SU-DHL-6 (cell line): Measurements from ENCODE around the gene KCNT2.

Source experiments
- H2AFZ ChIP-seq: fragments of 200-600 bp; sonication (generic); 2 replicates; pipeline ENCODE4 v1.6.1; 2014; ENCODE audit warnings: low read depth, mild to moderate bottlenecking, moderate library complexity, mixed read lengths, antibody characterized with exemption, low read length; ENCODE audit not compliant: severe bottlenecking
- H3F3A ChIP-seq: fragments of 200-600 bp; shearing (Covaris generic); 2 replicates; pipeline ENCODE4 v1.6.0; 2016; ENCODE audit warnings: antibody characterized with exemption, mild to moderate bottlenecking; ENCODE audit not compliant: insufficient read depth
- H3K27ac ChIP-seq: fragments of 200-600 bp; sonication (generic); 2 replicates; pipeline ENCODE4 v1.5.1; 2016; ENCODE audit warnings: low read depth, mild to moderate bottlenecking, low read length, moderate library complexity, mixed read lengths
- H3K27me3 ChIP-seq: fragments of 200-600 bp; sonication (generic), shearing (Covaris generic); 2 replicates; pipeline ENCODE4 v1.6.0; 2014; ENCODE audit warnings: mild to moderate bottlenecking, low read length
- H3K36me3 ChIP-seq: fragments of 200-600 bp; sonication (generic); 2 replicates; pipeline ENCODE4 v1.6.1; 2014; ENCODE audit warnings: mild to moderate bottlenecking, low read length, mixed read lengths
- H3K4me2 ChIP-seq: fragments of 300-600, 200-600 bp; shearing (Covaris generic), sonication (generic); 2 replicates; pipeline ENCODE4 v1.6.0; 2014; ENCODE audit warnings: low read length, low read depth, mild to moderate bottlenecking; ENCODE audit not compliant: poor library complexity, severe bottlenecking
- H3K4me3 ChIP-seq: fragments of 200-600 bp; sonication (generic); 2 replicates; pipeline ENCODE4 v1.5.1; 2014; ENCODE audit warnings: antibody characterized with exemption, low read length, mild to moderate bottlenecking, mixed read lengths; ENCODE audit not compliant: insufficient read depth, poor library complexity, severe bottlenecking
- H3K79me2 ChIP-seq: fragments of 200-600 bp; sonication (generic); 2 replicates; pipeline ENCODE4 v1.6.1; 2014; ENCODE audit warnings: mild to moderate bottlenecking, low read length, moderate library complexity; ENCODE audit not compliant: insufficient read depth
- H3K9ac ChIP-seq: fragments of 200-600 bp; sonication (generic); 2 replicates; pipeline ENCODE4 v1.7.0; 2014; ENCODE audit warnings: mild to moderate bottlenecking, low read length
- H3K9me2 ChIP-seq: fragments of 200-600 bp; sonication (generic); replicated peaks from 2 replicates; pipeline ENCODE4 v1.6.1; 2014; ENCODE audit warnings: low read length; ENCODE audit not compliant: insufficient read depth
- H3K9me3 ChIP-seq: fragments of 200-600 bp; sonication (generic); 2 replicates; pipeline ENCODE4 v1.6.1; 2014; ENCODE audit warnings: low read length, mixed read lengths; ENCODE audit not compliant: insufficient read depth
- H4K20me1 ChIP-seq: fragments of 200-600 bp; sonication (generic); 2 replicates; pipeline ENCODE4 v1.6.1; 2014; ENCODE audit warnings: low read depth, mild to moderate bottlenecking, antibody characterized with exemption, low read length, moderate library complexity, mixed read lengths
- CTCF ChIP-seq: fragments of 200-600 bp; sonication (generic); IDR thresholded peaks from one replicate; pipeline ENCODE4 v1.5.1; 2017; ENCODE audit warnings: antibody characterized with exemption, mild to moderate bottlenecking, low read length, moderate library complexity; ENCODE audit not compliant: insufficient read depth, poor library complexity, severe bottlenecking
- EZH2phosphoT487 ChIP-seq: fragments of 200-600 bp; sonication (generic), shearing (Covaris generic); conservative IDR thresholded peaks from 2 replicates; pipeline ENCODE4 v1.6.1; 2018; ENCODE audit warnings: mild to moderate bottlenecking, antibody characterized with exemption, low read length, moderate library complexity, mixed read lengths

The KCNT2 gene

DNA sequence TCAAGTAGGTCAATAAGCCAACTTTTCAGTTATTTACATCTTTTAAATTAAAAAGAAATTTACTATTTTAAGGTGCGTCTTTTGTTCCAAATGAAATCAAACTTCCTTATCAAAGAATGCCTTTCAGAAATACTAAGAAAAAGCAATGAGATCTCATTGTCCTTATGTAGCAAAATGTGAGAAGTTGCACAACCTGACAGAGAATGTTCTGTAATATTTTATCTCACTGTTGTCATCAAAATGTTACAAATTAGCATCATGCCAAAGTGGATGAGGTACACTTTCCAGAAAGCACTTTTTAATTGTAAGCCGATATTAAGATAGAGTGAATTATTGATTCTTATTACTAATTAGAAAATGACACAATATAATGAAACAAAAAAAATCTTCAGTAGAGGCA lies 50.4 kb downstream of the KCNT2 start:
- H3K27ac ChIP-seq = no peak overlapping the region
- TF ChIP-seq EZH2phosphoT487 (no peak), CTCF (no peak)
- no peaks in the 10 kb centered on the region for H3K9me2 ChIP-seq
- H3K79me2 ChIP-seq = no peaks in the 10 kb centered on the region
- 0 out of 2 replicates have a peak, but pooled peaks cover 2% of the 10 kb centered on the region for H3K36me3 ChIP-seq
- no peak overlapping the region for H3K9ac ChIP-seq
- peak overlapping the region; percentile 82 for H2AFZ ChIP-seq
- no peaks in the 10 kb centered on the region for H3K27me3 ChIP-seq
- peak overlapping the region; percentile 82 for H3K4me2 ChIP-seq
- peak overlapping the region; percentile 41 for H3K4me3 ChIP-seq
- H3K9me3 ChIP-seq = no peaks in the 10 kb centered on the region
- no peaks in the 10 kb centered on the region for H4K20me1 ChIP-seq
- no peaks in the 10 kb centered on the region for H3F3A ChIP-seq

DNA sequence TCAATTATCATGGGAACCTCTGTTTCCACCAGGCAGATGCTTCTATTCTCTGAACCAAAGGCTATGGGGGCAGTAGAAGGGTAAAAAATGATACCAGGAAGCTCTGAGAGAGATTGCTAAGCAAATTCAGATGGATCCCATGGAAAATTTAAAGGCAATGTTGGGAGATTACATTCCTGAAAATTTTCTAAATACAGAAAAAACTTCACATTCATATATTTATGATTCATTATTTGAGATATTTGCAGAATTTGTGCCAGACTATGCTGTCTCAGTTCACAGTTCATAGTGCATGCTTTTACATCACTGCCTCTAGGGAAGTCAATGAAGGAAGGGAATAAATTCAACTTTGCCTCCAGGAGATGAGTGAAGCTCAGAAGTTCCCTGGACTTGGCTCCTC lies 57.5 kb downstream of the KCNT2 start:
- H3K9me2 ChIP-seq = no peaks in the 10 kb centered on the region; the same call in 1 of the 2 replicates
- H3K9me3 ChIP-seq = no peaks in the 10 kb centered on the region
- TF ChIP-seq EZH2phosphoT487 = no peak
- TF ChIP-seq CTCF = no peak
- H3K36me3 ChIP-seq = 0 out of 2 replicates have a peak, but pooled peaks cover 2% of the 10 kb centered on the region
- no peak overlapping the region for H3K9ac ChIP-seq
- no peaks in the 10 kb centered on the region for H3K27me3 ChIP-seq
- no peak overlapping the region for H3K4me2 ChIP-seq
- no peaks in the 10 kb centered on the region for H3F3A ChIP-seq
- H3K27ac ChIP-seq = no peak overlapping the region
- H3K79me2 ChIP-seq = no peaks in the 10 kb centered on the region
- no peak overlapping the region for H3K4me3 ChIP-seq
- no peak overlapping the region for H2AFZ ChIP-seq
- H4K20me1 ChIP-seq = no peaks in the 10 kb centered on the region

DNA sequence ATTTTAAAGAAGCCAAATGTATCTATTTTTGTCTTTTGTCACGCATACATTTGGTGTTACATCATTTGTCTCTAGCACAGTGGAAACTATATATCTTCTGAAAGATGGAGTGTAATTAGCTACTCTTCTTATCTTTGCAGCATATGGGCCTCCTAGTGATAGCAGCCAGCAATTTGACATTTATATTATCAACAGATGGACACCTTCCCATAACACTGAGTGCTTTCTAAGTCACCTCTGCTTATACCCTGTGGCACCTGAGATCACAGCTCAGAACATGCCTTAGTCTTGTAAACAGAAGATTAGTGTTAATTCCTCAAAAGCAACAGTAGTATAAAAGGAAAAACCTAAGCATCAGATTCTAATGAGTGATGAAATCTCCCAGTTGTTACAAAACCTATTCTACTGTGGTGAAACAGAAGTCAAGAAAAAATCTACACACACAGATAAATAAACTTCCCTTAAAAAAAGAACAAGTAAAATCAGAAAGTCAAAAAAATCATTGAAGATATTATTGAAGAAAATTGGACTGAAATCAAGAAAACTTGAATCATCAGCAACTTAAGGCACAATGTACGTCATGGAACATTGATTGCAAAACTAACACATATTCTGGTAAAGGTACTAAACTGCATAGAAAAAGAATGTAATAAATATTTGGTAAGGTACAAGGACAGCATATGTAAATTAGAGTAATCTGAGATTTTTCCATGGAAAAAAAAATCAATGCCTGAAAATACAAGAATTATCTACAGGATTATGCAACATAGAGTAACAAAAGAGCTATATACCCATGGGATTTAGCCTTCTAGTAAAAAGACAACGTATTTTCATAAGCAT lies 61.7 kb downstream of the KCNT2 start:
- no peak overlapping the region for H3K9ac ChIP-seq
- H3K4me2 ChIP-seq = no peak overlapping the region
- H3K27me3 ChIP-seq = no peaks in the 10 kb centered on the region
- no peaks in the 10 kb centered on the region for H4K20me1 ChIP-seq
- H3K27ac ChIP-seq = no peak overlapping the region
- no peaks in the 10 kb centered on the region for H3K36me3 ChIP-seq
- no peaks in the 10 kb centered on the region for H3F3A ChIP-seq
- H2AFZ ChIP-seq = no peak overlapping the region
- no peak overlapping the region for H3K4me3 ChIP-seq
- no peaks in the 10 kb centered on the region for H3K9me3 ChIP-seq
- no peaks in the 10 kb centered on the region; the same call in 1 of the 2 replicates for H3K9me2 ChIP-seq
- TF ChIP-seq EZH2phosphoT487 (no peak), CTCF (no peak)
- H3K79me2 ChIP-seq = no peaks in the 10 kb centered on the region
